ENCODE data around the gene SFMBT1.
A peak's percentile ranks its signal among the peaks of the same experiment; 100 is the strongest.

The SFMBT1 gene

GRCh38 chr3:53045518-53046170 lies at the start of gene SFMBT1:
TSS of gene SFMBT1 (minus strand) at chr3:53046073. CDS start at chr3:52969128, 76,945 bp downstream.
- Histone ChIP-seq H3K27ac (peak within 1 kb of the TSS; percentile 73 to 96 (median 92)), H3K4me3 (peak within 1 kb of the TSS; percentile 95 to 99 (median 96))

GRCh38 chr3:53092942-53093341 lies 47.1 kb upstream of the SFMBT1 start:
- Histone ChIP-seq H3K27ac (no peak overlapping the region), H3K4me3 (no peak overlapping the region)

GRCh38 chr3:53092216-53092615 lies 46.3 kb upstream of the SFMBT1 start:
- Histone ChIP-seq H3K27ac (no peak overlapping the region), H3K4me3 (no peak overlapping the region)

- no peak overlapping the region for H3K27ac ChIP-seq
Measured at GRCh38 chr3:53091011-53091410, 45.1 kb upstream of the SFMBT1 start.

GRCh38 chr3:53089511-53089910 lies 43.6 kb upstream of the SFMBT1 start:
- Histone ChIP-seq H3K4me3 (no peak overlapping the region), H3K27ac (no peak overlapping the region)

More at GRCh38 chr3:53091011-53091410, 45.1 kb upstream of the SFMBT1 start:
- H3K4me3 ChIP-seq: no peak overlapping the region

- Histone ChIP-seq H3K4me3 (no peak overlapping the region), H3K27ac (no peak overlapping the region)
Measured at GRCh38 chr3:53085476-53085875, 39.6 kb upstream of the SFMBT1 start.

- peak overlapping the region in 3 of 21 experiments; percentile 25 to 34 (median 31) for H3K27ac ChIP-seq
- no peak overlapping the region for H3K4me3 ChIP-seq
Measured at GRCh38 chr3:53084310-53085001, 38.6 kb upstream of the SFMBT1 start.

GRCh38 chr3:53083949-53084309 lies 38.1 kb upstream of the SFMBT1 start:
- Histone ChIP-seq H3K27ac (peak overlapping the region in 3 of 21 experiments; percentile 25 to 34 (median 31)), H3K4me3 (no peak overlapping the region)

- H3K4me3 ChIP-seq: no peak overlapping the region
- H3K27ac ChIP-seq: peak overlapping the region in 1 of 21 experiments; percentile 25
Measured at GRCh38 chr3:53083521-53083920, 37.6 kb upstream of the SFMBT1 start.

- Histone ChIP-seq H3K4me3 (no peak overlapping the region), H3K27ac (no peak overlapping the region)
Measured at GRCh38 chr3:53082736-53083135, 36.9 kb upstream of the SFMBT1 start.

GRCh38 chr3:53081318-53081717 lies 35.4 kb upstream of the SFMBT1 start:
- H3K4me3 ChIP-seq: no peak overlapping the region
- no peak overlapping the region for H3K27ac ChIP-seq

GRCh38 chr3:53080612-53081205 lies 34.8 kb upstream of the SFMBT1 start:
- Histone ChIP-seq H3K27ac (no peak overlapping the region), H3K4me3 (no peak overlapping the region)

GRCh38 chr3:53079791-53080555 lies 34.1 kb upstream of the SFMBT1 start:
- Histone ChIP-seq H3K27ac (no peak overlapping the region), H3K4me3 (no peak overlapping the region)

GRCh38 chr3:53079147-53079546 lies 33.3 kb upstream of the SFMBT1 start:
- no peak overlapping the region for H3K4me3 ChIP-seq

GRCh38 chr3:53078656-53079055 lies 32.8 kb upstream of the SFMBT1 start:
- H3K27ac ChIP-seq: no peak overlapping the region
- H3K4me3 ChIP-seq: no peak overlapping the region

More at GRCh38 chr3:53079147-53079546, 33.3 kb upstream of the SFMBT1 start:
- no peak overlapping the region for H3K27ac ChIP-seq

GRCh38 chr3:53077476-53078220 lies 31.8 kb upstream of the SFMBT1 start:
- no peak overlapping the region for H3K27ac ChIP-seq
- no peak overlapping the region for H3K4me3 ChIP-seq

GRCh38 chr3:53075743-53076140 lies 29.9 kb upstream of the SFMBT1 start:
- H3K27ac ChIP-seq: no peak overlapping the region
- no peak overlapping the region for H3K4me3 ChIP-seq

GRCh38 chr3:53074761-53075742 lies 29.2 kb upstream of the SFMBT1 start:
- Histone ChIP-seq H3K4me3 (no peak overlapping the region), H3K27ac (no peak overlapping the region)

GRCh38 chr3:53074366-53074696 lies 28.5 kb upstream of the SFMBT1 start:
- H3K4me3 ChIP-seq: no peak overlapping the region
- peak overlapping the region in 1 of 21 experiments; percentile 58 for H3K27ac ChIP-seq
